ENCODE measurements around the gene FBXO31.

DNA sequence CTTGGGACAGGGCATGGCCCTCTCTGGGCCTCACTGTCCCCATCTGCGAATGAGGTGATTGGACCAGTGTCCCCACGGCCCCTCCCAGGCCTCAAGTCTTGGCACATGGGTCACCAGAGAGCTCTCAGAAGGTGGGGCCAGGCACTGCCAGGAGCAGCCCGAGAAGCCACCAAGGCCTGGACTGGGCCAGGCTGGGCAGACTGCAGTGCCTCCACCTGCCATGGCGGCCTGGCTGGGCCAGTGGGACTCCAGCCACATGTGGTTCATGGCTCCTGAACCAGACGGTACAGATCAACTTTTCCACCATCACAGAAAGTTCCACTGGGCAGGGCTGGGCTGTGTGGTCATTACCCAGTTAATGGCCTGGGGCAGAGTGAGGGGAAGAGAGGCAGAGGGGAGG is 86.2 kb downstream of the FBXO31 start:
- TF ChIP-seq CTCF (IDR thresholded peaks at IDR 0.05) (no peak), EP300 (IDR thresholded peaks at IDR 0.05) (no peak)

All from sigmoid colon (tissue), 4 donors.